ENCODE data around the gene ENDOG.

The ENDOG gene

GRCh38 chr9:128836509-128837145 lies 18.3 kb downstream of the ENDOG start:
- DNase-seq (ENCODE audit: low spot score): no peak
- H3K4ac ChIP-seq (ENCODE audit: low read length): no peak overlapping the region

GRCh38 chr9:128838338-128838737 lies 20.0 kb downstream of the ENDOG start:
- H3K4me2 ChIP-seq (ENCODE audit: insufficient read depth, low read length, poor library complexity, severe bottlenecking): no peak overlapping the region
- H2BK120ac ChIP-seq (ENCODE audit: low read depth, low read length): no peak overlapping the region
- H3K27me3 ChIP-seq (ENCODE audit: control insufficient read depth in 3 of 3, insufficient read depth in 3 of 3, low read depth in 1 of 3, low read length in 3 of 3): no peaks in the 10 kb centered on the region
- no peak overlapping the region for H3K4ac ChIP-seq (ENCODE audit: low read length)
- no peak overlapping the region for H3K18ac ChIP-seq (ENCODE audit: low read length)
- WGBS, 2 donors (ENCODE audit: extremely low coverage in 2 of 2, insufficient read length in 2 of 2, insufficient replicate concordance in 1 of 2): no CpG with 5 or more reads among the region's 3 CpGs
- no peak overlapping the region for H4K91ac ChIP-seq (ENCODE audit: low read depth, low read length, poor library complexity)
- H3K36me3 ChIP-seq (replicated peaks in 1 of 2; ENCODE audit: control insufficient read depth in 2 of 2, insufficient read depth in 2 of 2, low read length in 2 of 2): peaks cover 13 to 33% of the 10 kb centered on the region in 2 donors
- no peak overlapping the region for H2BK15ac ChIP-seq (ENCODE audit: low read length)
- no peak overlapping the region for H3K27ac ChIP-seq (replicated peaks; ENCODE audit: low read length)
- H2BK12ac ChIP-seq (ENCODE audit: low read length): no peak overlapping the region
- no peaks in the 10 kb centered on the region for H3K9me3 ChIP-seq (replicated peaks in 1 of 2; ENCODE audit: control insufficient read depth in 2 of 2, insufficient read depth in 1 of 2, low read depth in 1 of 2, low read length in 2 of 2)
- no peaks in the 10 kb centered on the region for H3K4me1 ChIP-seq (ENCODE audit: control insufficient read depth in 2 of 2, insufficient read depth in 1 of 2, low read depth in 1 of 2, low read length in 2 of 2)
- H2BK5ac ChIP-seq (ENCODE audit: low read length): no peak overlapping the region
- no peak for DNase-seq (ENCODE audit: low spot score)
- H4K8ac ChIP-seq (ENCODE audit: low read depth, low read length): no peak overlapping the region
- H3K9ac ChIP-seq (ENCODE audit: low read depth, low read length, poor library complexity): no peak overlapping the region
- no peak overlapping the region for H2AFZ ChIP-seq (ENCODE audit: low read length)
- H3K14ac ChIP-seq (ENCODE audit: low read length): no peak overlapping the region
- H3K4me3 ChIP-seq (ENCODE audit: low read length in 2 of 2): no peak overlapping the region
- no peak overlapping the region for H3K23ac ChIP-seq (ENCODE audit: low read depth, low read length, poor library complexity)
- H3K79me1 ChIP-seq (ENCODE audit: low read depth, low read length): peaks cover 2% of the 10 kb centered on the region
- H2AK5ac ChIP-seq (ENCODE audit: low read depth, low read length): no peak overlapping the region

More at GRCh38 chr9:128836509-128837145, 18.3 kb downstream of the ENDOG start:
- H2BK5ac ChIP-seq (ENCODE audit: low read length): no peak overlapping the region
- H3K27ac ChIP-seq (replicated peaks; ENCODE audit: low read length): no peak overlapping the region
- no peak overlapping the region for H2AK5ac ChIP-seq (ENCODE audit: low read depth, low read length)
- H2BK120ac ChIP-seq (ENCODE audit: low read depth, low read length): no peak overlapping the region
- H3K9me3 ChIP-seq (replicated peaks in 1 of 2; ENCODE audit: control insufficient read depth in 2 of 2, insufficient read depth in 1 of 2, low read depth in 1 of 2, low read length in 2 of 2): no peaks in the 10 kb centered on the region
- H3K9ac ChIP-seq (ENCODE audit: low read depth, low read length, poor library complexity): no peak overlapping the region
- H3K36me3 ChIP-seq (replicated peaks in 1 of 2; ENCODE audit: control insufficient read depth in 2 of 2, insufficient read depth in 2 of 2, low read length in 2 of 2): peaks cover 13 to 36% of the 10 kb centered on the region in 2 donors
- H3K23ac ChIP-seq (ENCODE audit: low read depth, low read length, poor library complexity): no peak overlapping the region
- no CpG with 5 or more reads among the region's 14 CpGs for WGBS, 2 donors (ENCODE audit: extremely low coverage in 2 of 2, insufficient read length in 2 of 2, insufficient replicate concordance in 1 of 2)
- H4K91ac ChIP-seq (ENCODE audit: low read depth, low read length, poor library complexity): no peak overlapping the region
- no peak overlapping the region for H3K18ac ChIP-seq (ENCODE audit: low read length)
- no peak overlapping the region for H2AFZ ChIP-seq (ENCODE audit: low read length)
- peak overlapping the region in 1 of 2 donors; percentile 62 for H3K4me3 ChIP-seq (ENCODE audit: low read length in 2 of 2)
- no peak overlapping the region for H3K14ac ChIP-seq (ENCODE audit: low read length)
- H4K8ac ChIP-seq (ENCODE audit: low read depth, low read length): no peak overlapping the region
- H3K4me1 ChIP-seq (ENCODE audit: control insufficient read depth in 2 of 2, insufficient read depth in 1 of 2, low read depth in 1 of 2, low read length in 2 of 2): no peaks in the 10 kb centered on the region
- H3K27me3 ChIP-seq (ENCODE audit: control insufficient read depth in 3 of 3, insufficient read depth in 3 of 3, low read depth in 1 of 3, low read length in 3 of 3): no peaks in the 10 kb centered on the region
- H2BK12ac ChIP-seq (ENCODE audit: low read length): no peak overlapping the region
- no peak overlapping the region for H3K4me2 ChIP-seq (ENCODE audit: insufficient read depth, low read length, poor library complexity, severe bottlenecking)
- H2BK15ac ChIP-seq (ENCODE audit: low read length): no peak overlapping the region
- peaks cover 2% of the 10 kb centered on the region for H3K79me1 ChIP-seq (ENCODE audit: low read depth, low read length)

GRCh38 chr9:128840524-128840923 lies 22.2 kb downstream of the ENDOG start:
- no peaks in the 10 kb centered on the region for H3K27me3 ChIP-seq (ENCODE audit: control insufficient read depth in 3 of 3, insufficient read depth in 3 of 3, low read depth in 1 of 3, low read length in 3 of 3)
- no peak overlapping the region for H4K8ac ChIP-seq (ENCODE audit: low read depth, low read length)
- peaks cover 7 to 23% of the 10 kb centered on the region in 2 donors for H3K36me3 ChIP-seq (replicated peaks in 1 of 2; ENCODE audit: control insufficient read depth in 2 of 2, insufficient read depth in 2 of 2, low read length in 2 of 2)
- no peak overlapping the region for H4K91ac ChIP-seq (ENCODE audit: low read depth, low read length, poor library complexity)
- no peak overlapping the region for H3K4ac ChIP-seq (ENCODE audit: low read length)
- H3K9me3 ChIP-seq (replicated peaks in 1 of 2; ENCODE audit: control insufficient read depth in 2 of 2, insufficient read depth in 1 of 2, low read depth in 1 of 2, low read length in 2 of 2): no peaks in the 10 kb centered on the region
- no peak overlapping the region for H3K23ac ChIP-seq (ENCODE audit: low read depth, low read length, poor library complexity)
- H3K14ac ChIP-seq (ENCODE audit: low read length): no peak overlapping the region
- H3K79me1 ChIP-seq (ENCODE audit: low read depth, low read length): peaks cover 5% of the 10 kb centered on the region
- no peak overlapping the region for H3K4me2 ChIP-seq (ENCODE audit: insufficient read depth, low read length, poor library complexity, severe bottlenecking)
- no peak overlapping the region for H3K9ac ChIP-seq (ENCODE audit: low read depth, low read length, poor library complexity)
- no peak overlapping the region for H3K4me3 ChIP-seq (ENCODE audit: low read length in 2 of 2)
- H2AFZ ChIP-seq (ENCODE audit: low read length): no peak overlapping the region
- no peak overlapping the region for H3K18ac ChIP-seq (ENCODE audit: low read length)
- no peak overlapping the region for H3K27ac ChIP-seq (replicated peaks; ENCODE audit: low read length)
- H2AK5ac ChIP-seq (ENCODE audit: low read depth, low read length): no peak overlapping the region
- no peak overlapping the region for H2BK12ac ChIP-seq (ENCODE audit: low read length)
- no peak overlapping the region for H2BK120ac ChIP-seq (ENCODE audit: low read depth, low read length)
- WGBS, 2 donors (ENCODE audit: extremely low coverage in 2 of 2, insufficient read length in 2 of 2, insufficient replicate concordance in 1 of 2): no CpG with 5 or more reads among the region's 1 CpG
- no peaks in the 10 kb centered on the region for H3K4me1 ChIP-seq (ENCODE audit: control insufficient read depth in 2 of 2, insufficient read depth in 1 of 2, low read depth in 1 of 2, low read length in 2 of 2)
- no peak for DNase-seq (ENCODE audit: low spot score)
- no peak overlapping the region for H2BK15ac ChIP-seq (ENCODE audit: low read length)
- no peak overlapping the region for H2BK5ac ChIP-seq (ENCODE audit: low read length)

- Histone ChIP-seq H3K27ac (replicated peaks; ENCODE audit: low read length) (no peak overlapping the region), H3K27me3 (ENCODE audit: control insufficient read depth in 3 of 3, insufficient read depth in 3 of 3, low read depth in 1 of 3, low read length in 3 of 3) (no peaks in the 10 kb centered on the region), H3K4me3 (ENCODE audit: low read length in 2 of 2) (no peak overlapping the region), H3K18ac (ENCODE audit: low read length) (no peak overlapping the region), H3K9me3 (replicated peaks in 1 of 2; ENCODE audit: control insufficient read depth in 2 of 2, insufficient read depth in 1 of 2, low read depth in 1 of 2, low read length in 2 of 2) (no peaks in the 10 kb centered on the region), H3K4me1 (ENCODE audit: control insufficient read depth in 2 of 2, insufficient read depth in 1 of 2, low read depth in 1 of 2, low read length in 2 of 2) (no peaks in the 10 kb centered on the region), H2BK120ac (ENCODE audit: low read depth, low read length) (no peak overlapping the region), H2AFZ (ENCODE audit: low read length) (no peak overlapping the region), H4K91ac (ENCODE audit: low read depth, low read length, poor library complexity) (no peak overlapping the region), H3K4ac (ENCODE audit: low read length) (no peak overlapping the region), H2BK5ac (ENCODE audit: low read length) (no peak overlapping the region), H3K79me1 (ENCODE audit: low read depth, low read length) (peaks cover 5% of the 10 kb centered on the region), H3K9ac (ENCODE audit: low read depth, low read length, poor library complexity) (no peak overlapping the region), H3K4me2 (ENCODE audit: insufficient read depth, low read length, poor library complexity, severe bottlenecking) (no peak overlapping the region), H3K14ac (ENCODE audit: low read length) (no peak overlapping the region), H3K23ac (ENCODE audit: low read depth, low read length, poor library complexity) (no peak overlapping the region), H4K8ac (ENCODE audit: low read depth, low read length) (no peak overlapping the region), H2BK15ac (ENCODE audit: low read length) (no peak overlapping the region), H2BK12ac (ENCODE audit: low read length) (no peak overlapping the region), H3K36me3 (replicated peaks in 1 of 2; ENCODE audit: control insufficient read depth in 2 of 2, insufficient read depth in 2 of 2, low read length in 2 of 2) (peaks cover 5 to 18% of the 10 kb centered on the region in 2 donors), H2AK5ac (ENCODE audit: low read depth, low read length) (no peak overlapping the region)
- no peak for DNase-seq (ENCODE audit: low spot score)
- 100% methylated on average over 2 of the region's 12 CpGs; no CpG with 5 or more reads in 1 of the 2 donors for WGBS, 2 donors (ENCODE audit: extremely low coverage in 2 of 2, insufficient read length in 2 of 2, insufficient replicate concordance in 1 of 2)
Observed at GRCh38 chr9:128841694-128842492, 23.6 kb downstream of the ENDOG start.
